CD4-positive, alpha-beta T cell treated with Interleukin-17A for 1 hour (primary cell): ENCODE measurements around the gene SNAPC1.
"Not testable (repeated sequence)": the region's sequence is repeated elsewhere in the genome, so short reads cannot be mapped to it uniquely, and the experiment has no call there.

Source experiments
- DNase-seq: peaks from one replicate; pipeline ENCODE4 v3.0.0-alpha.2; 2020

The SNAPC1 gene

DNA sequence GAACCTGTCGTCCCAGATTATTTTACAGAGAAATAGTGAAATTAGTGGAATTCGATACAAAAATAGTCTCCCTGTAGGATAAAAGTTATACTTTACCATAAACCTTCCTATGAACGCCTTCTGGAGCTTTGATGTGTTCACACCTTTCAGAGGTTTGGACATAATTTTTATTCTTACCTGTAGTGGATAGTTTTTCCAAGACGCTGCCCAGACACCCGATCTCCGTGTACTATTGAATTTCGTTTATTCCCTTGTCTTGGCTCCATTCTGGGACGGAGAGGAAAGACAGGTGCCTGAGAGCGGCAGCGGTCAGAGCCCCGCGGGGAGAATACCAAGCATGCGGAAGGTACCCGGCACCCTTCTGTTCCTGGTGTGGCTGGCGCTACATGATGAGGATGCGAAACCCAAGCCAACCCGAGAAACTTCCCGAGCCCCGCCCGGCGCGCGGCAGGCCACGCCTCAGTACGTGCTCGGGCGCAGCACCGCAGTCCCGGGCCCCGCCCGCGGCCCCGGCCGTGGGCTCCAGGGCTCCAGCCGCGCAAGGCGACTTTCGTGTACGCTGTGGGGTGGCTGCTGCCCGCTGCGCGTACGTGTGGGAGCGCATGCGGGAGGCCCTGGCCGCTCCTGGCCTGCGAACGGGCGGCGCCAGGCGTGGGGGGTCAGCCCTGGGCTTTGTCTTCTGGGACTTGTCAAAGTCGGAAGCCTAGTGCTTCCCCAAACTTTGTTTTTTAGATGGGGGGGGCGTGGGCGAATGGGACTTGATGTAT, 11.3 kb upstream of the SNAPC1 start:
- peak; percentile 81 for DNase-seq

GRCh38 chr14:61751475-61751989, 10.7 kb upstream of the SNAPC1 start:
- DNase-seq: no peak

- DNase-seq: no peak
Observed at GRCh38 chr14:61752626-61753025, 9.6 kb upstream of the SNAPC1 start.

- no peak for DNase-seq
Observed at GRCh38 chr14:61753631-61754030, 8.6 kb upstream of the SNAPC1 start.

DNA sequence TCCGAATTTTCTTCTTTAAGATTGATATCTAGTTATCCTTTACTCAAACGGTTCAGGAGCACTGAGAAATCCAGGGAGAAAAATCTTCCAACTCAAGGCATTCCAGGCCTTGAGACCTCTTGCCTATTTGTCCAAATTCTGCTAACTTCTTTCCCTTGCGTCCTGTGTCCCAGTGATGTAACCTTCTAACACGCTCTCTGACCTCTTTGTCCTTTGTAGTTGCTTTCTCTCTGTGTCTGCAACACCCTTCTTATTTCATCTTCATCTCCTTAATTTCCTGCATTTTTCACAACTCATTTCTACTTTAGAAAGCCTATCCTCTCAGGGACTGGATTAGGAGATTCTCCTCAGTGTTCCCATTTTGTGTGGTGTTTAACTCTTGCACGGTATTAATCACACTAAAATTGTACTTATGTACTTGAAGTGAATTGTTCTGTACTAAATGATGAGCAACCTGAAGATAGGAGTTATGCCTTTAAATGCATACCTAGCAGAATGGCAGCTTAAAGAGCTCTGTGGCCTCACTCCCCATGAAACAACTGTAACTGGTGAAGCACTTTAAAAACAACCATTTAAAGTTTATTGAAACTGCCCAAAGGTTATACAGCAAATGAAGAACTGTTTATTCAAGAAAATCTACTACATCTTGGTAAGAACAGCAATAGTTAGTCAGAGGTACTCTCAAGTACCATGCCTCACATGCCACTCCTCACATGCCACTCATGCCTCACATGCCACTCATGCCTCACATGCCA, 7.4 kb upstream of the SNAPC1 start:
- DNase-seq: no peak

GRCh38 chr14:61755382-61755742, 6.9 kb upstream of the SNAPC1 start:
- DNase-seq: not testable (repeated sequence)

DNA sequence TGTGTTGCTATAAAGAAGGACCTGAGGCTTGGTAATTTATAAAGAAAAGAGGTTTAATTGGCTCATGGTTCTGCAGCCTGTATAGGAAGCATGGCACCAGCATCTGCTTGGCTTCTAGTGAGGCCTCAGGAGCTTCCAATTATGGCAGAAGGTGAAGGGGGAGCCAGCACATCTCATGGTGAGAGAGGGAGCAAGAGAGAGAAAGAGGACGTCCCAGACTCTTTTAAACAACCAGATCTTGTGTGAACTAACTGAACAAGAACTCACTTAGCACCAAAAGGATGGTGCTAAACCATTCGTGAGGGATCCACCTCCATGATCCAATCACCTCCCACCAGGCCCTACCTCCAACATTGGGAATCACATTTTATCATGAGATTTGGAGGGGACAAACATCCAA, 6.1 kb upstream of the SNAPC1 start:
- no peak for DNase-seq

DNA sequence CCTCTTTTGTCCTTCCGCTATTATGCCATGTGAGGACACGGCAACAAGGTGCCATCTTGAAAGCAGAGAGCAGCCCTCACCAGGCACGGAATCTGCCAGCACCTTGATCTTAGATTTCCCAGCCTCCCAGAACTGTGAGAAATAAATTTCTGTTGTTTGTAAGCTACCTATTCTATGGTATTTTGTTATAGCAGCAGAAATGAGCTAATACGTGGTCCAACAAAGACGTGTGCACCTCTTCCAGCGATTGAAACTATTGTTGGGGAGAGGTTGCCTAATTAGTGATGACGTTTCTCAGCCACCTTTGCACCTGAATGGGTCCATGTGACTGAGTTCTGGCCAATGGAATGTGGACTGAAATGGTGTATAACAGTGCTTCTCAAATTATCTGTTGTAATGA, 2.3 kb upstream of the SNAPC1 start:
- no peak for DNase-seq

GRCh38 chr14:61761557-61761956, 663 bp upstream of the SNAPC1 start:
- DNase-seq: no peak

- no peak for DNase-seq
Observed at GRCh38 chr14:61764342-61765122, 2.3 kb downstream of the SNAPC1 start.

GRCh38 chr14:61765225-61765943, 3.2 kb downstream of the SNAPC1 start:
- DNase-seq: no peak

GRCh38 chr14:61766151-61766550, 3.9 kb downstream of the SNAPC1 start:
- DNase-seq: no peak

GRCh38 chr14:61768240-61768639, 6.0 kb downstream of the SNAPC1 start:
- DNase-seq: no peak

- DNase-seq: no peak
Observed at GRCh38 chr14:61769893-61770292, 7.7 kb downstream of the SNAPC1 start.

- DNase-seq: no peak
Observed at GRCh38 chr14:61774861-61775260, 12.6 kb downstream of the SNAPC1 start.

DNA sequence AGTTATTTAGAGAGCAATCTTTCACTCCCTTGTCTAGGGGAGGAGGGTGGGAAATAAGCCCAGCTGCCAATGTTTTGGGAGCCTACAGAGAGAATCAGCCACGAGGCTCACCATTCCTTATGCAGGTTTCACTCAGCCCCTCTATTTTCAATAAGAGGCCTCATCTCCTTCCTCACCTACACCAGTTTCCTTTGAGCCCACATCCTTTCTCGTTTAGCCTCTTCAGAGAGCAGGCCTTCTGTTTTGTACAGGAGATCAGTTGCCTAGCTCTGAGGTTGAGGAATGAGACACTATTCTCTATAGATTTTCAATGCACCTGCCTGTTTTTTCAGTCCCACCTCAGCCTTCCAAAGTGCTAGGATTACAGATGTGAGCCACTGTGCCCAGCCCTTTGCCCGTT, 17.9 kb downstream of the SNAPC1 start:
- DNase-seq: peak; percentile 26

- DNase-seq: no peak
Observed at GRCh38 chr14:61797309-61797708, 35.1 kb downstream of the SNAPC1 start.

DNA sequence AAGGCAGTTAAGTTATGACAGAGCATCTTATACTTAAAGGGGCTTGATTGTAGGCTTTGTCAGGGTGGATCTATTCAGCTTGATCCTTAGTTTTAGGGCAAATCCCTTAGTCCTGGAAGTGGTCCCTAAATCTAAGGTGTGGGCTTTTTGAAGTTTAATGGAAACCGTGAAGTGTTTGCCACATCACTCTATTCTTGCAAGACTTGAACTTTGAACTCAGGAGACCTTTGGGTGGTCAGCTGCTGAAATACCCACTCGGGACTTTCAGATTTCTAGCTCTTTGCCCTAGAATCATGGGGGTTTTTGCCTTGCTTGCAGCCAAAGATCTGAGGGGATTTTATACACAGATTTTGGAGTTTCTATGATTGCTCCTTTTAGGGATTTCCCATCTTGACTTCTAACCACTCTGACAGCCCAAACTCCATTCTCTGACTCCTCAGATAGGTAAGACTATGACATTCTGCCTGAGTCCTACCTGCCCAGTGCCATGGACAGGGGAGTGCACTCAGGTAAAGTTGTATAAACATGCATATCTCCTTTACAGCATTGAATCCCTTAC, 39.9 kb downstream of the SNAPC1 start:
- DNase-seq: no peak

- no peak for DNase-seq
Observed at GRCh38 chr14:61803755-61804154, 41.5 kb downstream of the SNAPC1 start.

- DNase-seq: no peak
Observed at GRCh38 chr14:61805451-61805850, 43.2 kb downstream of the SNAPC1 start.

- no peak for DNase-seq
Observed at GRCh38 chr14:61811882-61812346, 49.7 kb downstream of the SNAPC1 start.

GRCh38 chr14:61812347-61813095, 50.3 kb downstream of the SNAPC1 start, which contains the start of gene SYT16:
Gene SYT16, plus strand, starts transcription at chr14:61812703.
- no peak for DNase-seq
